Endometrial microvascular endothelial cells (primary cell): ENCODE results near the gene THEMIS. TPM values are rescaled to one million over a fixed set of nuclear protein-coding genes. Genes with fewer than 3 reads are reported as not detected.
"Not testable (repeated sequence)": the region's sequence is repeated elsewhere in the genome, so short reads cannot be mapped to it uniquely, and the experiment has no call there.

Source experiments
- in situ Hi-C: cut with HindIII; loops from 2 replicates; pipeline ENCODE4 v1.10.0; 2017; ENCODE audit warnings: low sequenced_read_pairs, low pct_unique_long_range_greater_than_20kb; ENCODE audit errors: inconsistent ontology term
- total RNA-seq: library from RNA; depleted of rRNA; stranded (reverse); fragments of >200 nt; gene quantifications from one replicate; pipeline ENCODE4 v1.2.3, GENCODE V29; 2015; ENCODE audit errors: inconsistent ontology term

Gene THEMIS
- total RNA-seq, 1 donor from 2014 or later, result not detected

- in situ Hi-C loops, result not testable (repeated sequence)
Measured at GRCh38 chr6:127687490-127687889, 213.4 kb downstream of the THEMIS start.

- in situ Hi-C loops, result no loop called here
Measured at GRCh38 chr6:127686084-127686483, 214.8 kb downstream of the THEMIS start.

- in situ Hi-C loops, result no loop called here
Measured at GRCh38 chr6:127684501-127684900, 216.4 kb downstream of the THEMIS start.
